ENCODE data around the gene C16orf96. TPM values are rescaled to one million over a fixed set of nuclear protein-coding genes. Genes with fewer than 3 reads are reported as not detected.

C16orf96 gene
- total RNA-seq, 1 donor from 2014 or later = 0.54 TPM

DNA sequence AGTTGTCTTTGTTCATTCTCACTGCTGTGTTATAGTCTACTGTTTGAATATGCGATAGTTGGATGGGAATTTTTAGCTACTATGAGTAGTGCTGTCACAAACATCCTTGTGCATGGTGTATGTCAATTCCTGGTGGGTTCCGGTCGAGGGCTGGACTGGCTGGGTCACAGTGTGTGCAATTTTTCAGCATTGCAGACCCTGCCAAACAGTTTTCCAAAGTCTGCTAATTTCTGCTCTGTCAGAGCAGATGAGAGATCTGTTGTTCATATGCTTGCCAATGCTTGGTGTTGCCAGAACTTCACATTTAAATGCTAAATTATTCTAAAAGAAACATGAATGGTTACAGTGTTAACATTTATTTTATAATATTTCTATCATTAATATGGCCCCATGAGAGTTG lies 3.6 kb upstream of the C16orf96 start:
- TF ChIP-seq, protein P1, sequence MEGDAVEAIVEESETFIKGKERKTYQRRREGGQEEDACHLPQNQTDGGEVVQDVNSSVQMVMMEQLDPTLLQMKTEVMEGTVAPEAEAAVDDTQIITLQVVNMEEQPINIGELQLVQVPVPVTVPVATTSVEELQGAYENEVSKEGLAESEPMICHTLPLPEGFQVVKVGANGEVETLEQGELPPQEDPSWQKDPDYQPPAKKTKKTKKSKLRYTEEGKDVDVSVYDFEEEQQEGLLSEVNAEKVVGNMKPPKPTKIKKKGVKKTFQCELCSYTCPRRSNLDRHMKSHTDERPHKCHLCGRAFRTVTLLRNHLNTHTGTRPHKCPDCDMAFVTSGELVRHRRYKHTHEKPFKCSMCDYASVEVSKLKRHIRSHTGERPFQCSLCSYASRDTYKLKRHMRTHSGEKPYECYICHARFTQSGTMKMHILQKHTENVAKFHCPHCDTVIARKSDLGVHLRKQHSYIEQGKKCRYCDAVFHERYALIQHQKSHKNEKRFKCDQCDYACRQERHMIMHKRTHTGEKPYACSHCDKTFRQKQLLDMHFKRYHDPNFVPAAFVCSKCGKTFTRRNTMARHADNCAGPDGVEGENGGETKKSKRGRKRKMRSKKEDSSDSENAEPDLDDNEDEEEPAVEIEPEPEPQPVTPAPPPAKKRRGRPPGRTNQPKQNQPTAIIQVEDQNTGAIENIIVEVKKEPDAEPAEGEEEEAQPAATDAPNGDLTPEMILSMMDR (IDR thresholded peaks at IDR 0.05; ENCODE audit: unreplicated experiment) = no peak
- no peak overlapping the region for H3K4me3 Mint-ChIP-seq (ENCODE audit: unreplicated experiment)
- no peak overlapping the region for H3K27ac Mint-ChIP-seq (ENCODE audit: unreplicated experiment)
- H3K9me3 Mint-ChIP-seq (ENCODE audit: unreplicated experiment) = no peaks in the 10 kb centered on the region
- no peak for DNase-seq (ENCODE audit: low spot score)
- H3K36me3 Mint-ChIP-seq (ENCODE audit: low read depth, unreplicated experiment) = no peaks in the 10 kb centered on the region
- H3K4me1 Mint-ChIP-seq (ENCODE audit: unreplicated experiment) = no peaks in the 10 kb centered on the region
- peaks cover 2% of the 10 kb centered on the region for H3K27me3 Mint-ChIP-seq (ENCODE audit: unreplicated experiment)

GRCh38 chr16:4556580-4556979 lies 440 bp downstream of the C16orf96 start:
- TF ChIP-seq, protein P1 (IDR thresholded peaks at IDR 0.05; ENCODE audit: unreplicated experiment) = no peak
- no peak for DNase-seq (ENCODE audit: low spot score)
- Mint-ChIP-seq H3K27ac (ENCODE audit: unreplicated experiment) (no peak overlapping the region), H3K4me3 (ENCODE audit: unreplicated experiment) (no peak overlapping the region), H3K36me3 (ENCODE audit: low read depth, unreplicated experiment) (no peaks in the 10 kb centered on the region), H3K9me3 (ENCODE audit: unreplicated experiment) (no peaks in the 10 kb centered on the region), H3K4me1 (ENCODE audit: unreplicated experiment) (no peaks in the 10 kb centered on the region), H3K27me3 (ENCODE audit: unreplicated experiment) (no peaks in the 10 kb centered on the region)

- Mint-ChIP-seq H3K36me3 (ENCODE audit: low read depth, unreplicated experiment) (no peaks in the 10 kb centered on the region), H3K9me3 (ENCODE audit: unreplicated experiment) (no peaks in the 10 kb centered on the region), H3K4me1 (ENCODE audit: unreplicated experiment) (no peaks in the 10 kb centered on the region), H3K4me3 (ENCODE audit: unreplicated experiment) (no peak overlapping the region), H3K27ac (ENCODE audit: unreplicated experiment) (no peak overlapping the region), H3K27me3 (ENCODE audit: unreplicated experiment) (no peaks in the 10 kb centered on the region)
- TF ChIP-seq, protein P1 (IDR thresholded peaks at IDR 0.05; ENCODE audit: unreplicated experiment) = no peak
- DNase-seq (ENCODE audit: low spot score) = no peak
Observed at GRCh38 chr16:4557973-4558372, 1.8 kb downstream of the C16orf96 start.

DNA sequence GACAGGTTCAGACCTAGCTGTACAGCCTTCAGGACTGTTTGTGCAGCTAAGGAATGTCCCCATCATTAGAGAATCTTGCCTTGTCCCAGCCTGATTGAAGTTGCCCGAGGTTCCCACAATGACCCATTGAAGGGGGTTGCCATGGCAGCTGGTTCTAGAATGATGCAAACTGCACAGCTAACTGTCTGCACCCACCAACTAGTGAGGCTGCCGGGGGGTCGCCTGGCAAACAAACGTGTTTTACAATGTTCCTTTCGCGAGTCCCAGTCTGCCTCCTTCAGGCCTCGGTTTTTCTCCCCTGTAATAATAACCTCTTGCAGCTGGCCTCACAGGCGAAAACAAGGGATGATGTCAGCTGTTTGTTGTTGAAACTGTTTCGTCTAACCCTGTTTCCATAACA lies 5.5 kb downstream of the C16orf96 start:
- no peak overlapping the region for H3K4me3 Mint-ChIP-seq (ENCODE audit: unreplicated experiment)
- H3K9me3 Mint-ChIP-seq (ENCODE audit: unreplicated experiment) = no peaks in the 10 kb centered on the region
- no peaks in the 10 kb centered on the region for H3K4me1 Mint-ChIP-seq (ENCODE audit: unreplicated experiment)
- peaks cover 1% of the 10 kb centered on the region for H3K27me3 Mint-ChIP-seq (ENCODE audit: unreplicated experiment)
- DNase-seq (ENCODE audit: low spot score) = no peak
- no peak overlapping the region for H3K27ac Mint-ChIP-seq (ENCODE audit: unreplicated experiment)
- no peaks in the 10 kb centered on the region for H3K36me3 Mint-ChIP-seq (ENCODE audit: low read depth, unreplicated experiment)
- TF ChIP-seq, protein P1 (IDR thresholded peaks at IDR 0.05; ENCODE audit: unreplicated experiment) = no peak

- no peaks in the 10 kb centered on the region for H3K4me1 Mint-ChIP-seq (ENCODE audit: unreplicated experiment)
- no peak overlapping the region for H3K27ac Mint-ChIP-seq (ENCODE audit: unreplicated experiment)
Observed at GRCh38 chr16:4564661-4565267, 8.6 kb downstream of the C16orf96 start.

More at GRCh38 chr16:4564661-4565267, 8.6 kb downstream of the C16orf96 start:
- Mint-ChIP-seq H3K36me3 (ENCODE audit: low read depth, unreplicated experiment) (no peaks in the 10 kb centered on the region), H3K9me3 (ENCODE audit: unreplicated experiment) (no peaks in the 10 kb centered on the region), H3K27me3 (ENCODE audit: unreplicated experiment) (peaks cover 1% of the 10 kb centered on the region), H3K4me3 (ENCODE audit: unreplicated experiment) (no peak overlapping the region)
- no peak for DNase-seq (ENCODE audit: low spot score)
- TF ChIP-seq, protein P1 (IDR thresholded peaks at IDR 0.05; ENCODE audit: unreplicated experiment) = no peak

Measured in endothelial cell (in vitro differentiated cells).